HG03045 (cell line): ENCODE measurements around the gene CDK16.

ENCODE experiments used
- ATAC-seq: cut with Tn5 transposase; IDR thresholded peaks from one replicate; pipeline ENCODE4 v1.9.1; 2021; ENCODE audit warnings: mild to moderate bottlenecking, moderate library complexity; ENCODE audit not compliant: unreplicated experiment

CDK16 gene

GRCh38 chrX:47226531-47227333 lies 8.3 kb downstream of the CDK16 start:
- ATAC-seq, result no peak

GRCh38 chrX:47227334-47227583 lies 8.8 kb downstream of the CDK16 start:
- no peak for ATAC-seq

GRCh38 chrX:47228550-47229270 lies 10.2 kb downstream of the CDK16 start:
- ATAC-seq, result no peak

GRCh38 chrX:47229427-47229826 lies 10.9 kb downstream of the CDK16 start:
- ATAC-seq, result no peak

GRCh38 chrX:47230136-47230868 lies 11.8 kb downstream of the CDK16 start:
- no peak for ATAC-seq

GRCh38 chrX:47231167-47231566 lies 12.7 kb downstream of the CDK16 start:
- no peak for ATAC-seq

- ATAC-seq, result no peak
Observed at GRCh38 chrX:47232197-47232802, 13.8 kb downstream of the CDK16 start.

- ATAC-seq, result peak; percentile 19
Observed at GRCh38 chrX:47232803-47233332, 14.4 kb downstream of the CDK16 start, which contains the start of gene USP11. TSS of gene USP11 (plus strand) at chrX:47233009. CDS start at chrX:47233044, 35 bp downstream.

- peak; percentile 89 for ATAC-seq
Observed at GRCh38 chrX:47233333-47234113, 15.0 kb downstream of the CDK16 start.

- ATAC-seq, result no peak
Observed at GRCh38 chrX:47234583-47234982, 16.1 kb downstream of the CDK16 start.

GRCh38 chrX:47235691-47236103 lies 17.2 kb downstream of the CDK16 start:
- ATAC-seq, result no peak

GRCh38 chrX:47239199-47239598 lies 20.7 kb downstream of the CDK16 start:
- ATAC-seq, result no peak

GRCh38 chrX:47239898-47240545 lies 21.5 kb downstream of the CDK16 start:
- no peak for ATAC-seq

GRCh38 chrX:47240619-47241018 lies 22.1 kb downstream of the CDK16 start:
- no peak for ATAC-seq

- ATAC-seq, result no peak
Observed at GRCh38 chrX:47241201-47242011, 22.9 kb downstream of the CDK16 start.

- ATAC-seq, result no peak
Observed at GRCh38 chrX:47242321-47242720, 23.8 kb downstream of the CDK16 start.

GRCh38 chrX:47243351-47243750 lies 24.9 kb downstream of the CDK16 start:
- no peak for ATAC-seq

GRCh38 chrX:47244676-47245075 lies 26.2 kb downstream of the CDK16 start:
- ATAC-seq, result no peak

GRCh38 chrX:47245156-47245555 lies 26.7 kb downstream of the CDK16 start:
- no peak for ATAC-seq
